Common myeloid progenitor, CD34-positive (primary cell): ENCODE results near the gene TMEM198.

Source experiments
- CTCF ChIA-PET: fragments of 350-600 bp; sonication (Branson Sonifier 250); formaldehyde crosslinking; loops from one replicate; lab custom pipeline; 2021; ENCODE audit warnings: antibody characterized with exemption; lab: Charles Lee
- POLR2A ChIA-PET: fragments of 350-600 bp; sonication (Branson Sonifier 250); formaldehyde crosslinking; loops from one replicate; lab custom pipeline; 2021; ENCODE audit warnings: antibody characterized with exemption; lab: Charles Lee
- DNase-seq, 3 donors: peaks; one replicate each; pipeline versions ENCODE4 v3.0.0 to v3.0.0-alpha.2; 2013
- H3K27ac ChIP-seq, 2 experiments: 1 replicate in 1 of 2; 2 replicates in 1 of 2; pipeline ENCODE4 v1.7.0; 2013; ENCODE audit warnings: inconsistent platforms in 2 of 2, low read length in 2 of 2, mild to moderate bottlenecking in 2 of 2, low read depth in 1 of 2, moderate library complexity in 1 of 2; ENCODE audit not compliant: severe bottlenecking in 2 of 2, insufficient read depth in 1 of 2, poor library complexity in 1 of 2
- H3K27me3 ChIP-seq, 5 experiments: replicated peaks in 2 of 5; 1 replicate in 3 of 5; 2 replicates in 2 of 5; pipeline versions ENCODE4 v1.6.1 to v1.7.0; 2013; ENCODE audit warnings: low read length in 4 of 5, mild to moderate bottlenecking in 2 of 5, moderate library complexity in 2 of 5, inconsistent platforms in 1 of 5; ENCODE audit not compliant: insufficient read depth in 5 of 5, control insufficient read depth in 4 of 5
- H3K36me3 ChIP-seq, 4 experiments: 1 replicate in 2 of 4; 2 replicates in 2 of 4; pipeline versions ENCODE4 v1.6.1 to v1.7.0; 2013; ENCODE audit warnings: low read length in 3 of 4, control low read depth in 1 of 4, mild to moderate bottlenecking in 1 of 4; ENCODE audit not compliant: control insufficient read depth in 4 of 4, insufficient read depth in 4 of 4
- H3K4me1 ChIP-seq, 4 experiments: 1 replicate in 3 of 4; 2 replicates in 1 of 4; pipeline versions ENCODE4 v1.6.1 to v1.7.1; 2013; ENCODE audit warnings: low read length in 3 of 4, mild to moderate bottlenecking in 3 of 4, control low read depth in 1 of 4, inconsistent platforms in 1 of 4, moderate library complexity in 1 of 4; ENCODE audit not compliant: control insufficient read depth in 4 of 4, insufficient read depth in 4 of 4; ENCODE audit errors: control extremely low read depth in 1 of 4
- H3K4me3 ChIP-seq, 7 experiments: 1 replicate in 4 of 7; 2 replicates in 3 of 7; pipeline versions ENCODE4 v1.5.1 to v1.7.0; 2013; ENCODE audit warnings: mild to moderate bottlenecking in 7 of 7, low read length in 6 of 7, moderate library complexity in 6 of 7, inconsistent platforms in 2 of 7, low read depth in 2 of 7, control low read depth in 1 of 7; ENCODE audit not compliant: insufficient read depth in 4 of 7, control insufficient read depth in 1 of 7; ENCODE audit errors: extremely low read depth in 1 of 7
- H3K9me3 ChIP-seq, 5 experiments: 1 replicate in 4 of 5; 2 replicates in 1 of 5; pipeline versions ENCODE4 v1.6.1 to v1.7.1; 2013; ENCODE audit warnings: low read length in 4 of 5, mild to moderate bottlenecking in 2 of 5, inconsistent platforms in 1 of 5, low read depth in 1 of 5, moderate library complexity in 1 of 5; ENCODE audit not compliant: control insufficient read depth in 4 of 5, insufficient read depth in 2 of 5; ENCODE audit errors: control extremely low read depth in 1 of 5
- WGBS: methylation state at CpG from one replicate; pipeline ENCODE4 v1.1.5; 2013; ENCODE audit not compliant: insufficient coverage; 5-methylcytosine and 5-hydroxymethylcytosine counted together

The TMEM198 gene

GRCh38 chr2:219571311-219572236 is 27.7 kb downstream of the TMEM198 start, which contains the start of gene OBSL1:
Gene OBSL1 (minus strand): TSS chr2:219571539. CDS start chr2:219571232, 307 bp downstream.
- H3K4me3 ChIP-seq = peak within 1 kb of the TSS; percentile 53 to 86 (median 69)
- no peaks in the 10 kb centered on the region for H3K27me3 ChIP-seq
- ChIA-PET CTCF (interaction anchor here (0.7 to 2.2 kb wide), 10 partner anchors 11 to 72 kb away, joined by 3 to 18 read pairs (median 6); partner anchors contain the start of genes CHPF and TMEM198), POLR2A (interaction anchor here (0.8 to 1.6 kb wide), 4 partner anchors 11 to 26 kb away, joined by 3 to 6 read pairs (median 3); partner anchors contain the start of gene STK11IP)
- DNase-seq = peak; percentile 52 to 63 (median 59)
- no peaks in the 10 kb centered on the region for H3K9me3 ChIP-seq
- H3K4me1 ChIP-seq = peaks cover 0 to 17% (median 15%) of the 10 kb centered on the region in 4 experiments
- peaks cover 0 to 22% (median 13%) of the 10 kb centered on the region in 4 experiments for H3K36me3 ChIP-seq
- H3K27ac ChIP-seq = peak within 1 kb of the TSS in 1 of 2 experiments; percentile 58
- 7% methylated on average over 34 of the region's 42 CpGs for WGBS

DNA sequence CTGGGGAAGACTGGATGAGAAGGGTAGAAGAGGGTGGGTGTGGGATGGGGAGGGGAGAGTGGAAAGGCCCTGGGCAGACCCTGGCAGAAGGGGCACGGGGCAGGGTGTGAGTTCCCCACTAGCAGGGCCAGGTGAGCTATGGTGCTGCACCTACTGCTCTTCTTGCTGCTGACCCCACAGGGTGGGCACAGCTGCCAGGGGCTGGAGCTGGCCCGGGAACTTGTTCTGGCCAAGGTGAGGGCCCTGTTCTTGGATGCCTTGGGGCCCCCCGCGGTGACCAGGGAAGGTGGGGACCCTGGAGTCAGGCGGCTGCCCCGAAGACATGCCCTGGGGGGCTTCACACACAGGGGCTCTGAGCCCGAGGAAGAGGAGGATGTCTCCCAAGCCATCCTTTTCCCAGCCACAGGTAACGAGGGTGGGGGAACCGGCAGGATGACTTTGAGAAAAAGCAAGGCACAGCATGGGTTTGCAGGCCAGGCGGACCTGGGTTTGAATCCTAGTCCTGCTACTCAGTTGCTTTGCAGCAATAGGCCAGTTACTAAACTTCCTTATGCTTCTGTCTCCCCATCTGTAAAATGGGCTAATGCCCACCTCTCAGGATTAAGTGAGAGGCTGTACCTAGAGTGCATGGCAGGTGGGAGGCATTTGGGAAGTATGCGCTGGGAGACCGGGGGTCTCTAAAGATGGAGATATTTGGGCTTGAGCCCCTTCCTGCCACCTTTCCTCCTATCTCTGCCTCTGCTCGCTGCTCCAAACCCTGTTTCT is 28.6 kb downstream of the TMEM198 start, which contains the start of gene INHA:
TSS of gene INHA (plus strand) at position 74 of the 765 bp plus-strand sequence. CDS start at position 139, 65 bp downstream.
- ChIA-PET CTCF (interaction anchor here (0.7 to 2.2 kb wide), 5 partner anchors 15 to 69 kb away, joined by 3 to 13 read pairs (median 3); partner anchors contain the start of genes CHPF and TMEM198), POLR2A (no interaction called here)
- 93% methylated on average over 12 of the region's 13 CpGs for whole genome bisulfite sequencing
- Histone ChIP-seq H3K27ac (peak within 1 kb of the TSS in 1 of 2 experiments; percentile 58), H3K4me1 (peaks cover 0 to 17% (median 15%) of the 10 kb centered on the region in 4 experiments), H3K27me3 (peaks cover 0 to 4% (median 0%) of the 10 kb centered on the region in 5 experiments), H3K36me3 (peaks cover 0 to 14% (median 8%) of the 10 kb centered on the region in 4 experiments), H3K9me3 (no peaks in the 10 kb centered on the region), H3K4me3 (peak within 1 kb of the TSS; percentile 13 to 86 (median 69))
- no peak for DNase-seq

DNA sequence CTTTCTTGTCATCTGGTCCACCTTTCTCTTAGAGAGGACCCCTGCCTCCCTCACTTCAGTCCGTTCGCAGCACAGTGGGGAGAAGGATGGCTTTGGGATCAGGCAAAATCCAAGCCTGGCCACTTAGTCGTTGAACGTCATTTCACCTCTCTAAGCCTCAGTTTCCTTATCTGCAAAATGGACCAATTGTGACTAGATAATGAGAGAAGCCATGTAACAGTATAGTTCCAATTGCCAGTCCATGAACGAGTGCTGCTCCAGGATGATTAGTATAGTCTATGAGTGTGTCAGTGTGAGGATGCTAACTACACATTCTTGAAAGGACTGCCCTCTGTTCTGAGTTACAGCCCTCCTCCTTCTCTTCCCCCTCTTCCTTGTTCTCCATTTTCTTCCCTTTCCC is 29.3 kb downstream of the TMEM198 start:
- peaks cover 0 to 7% (median 4%) of the 10 kb centered on the region in 4 experiments for H3K36me3 ChIP-seq
- ChIA-PET CTCF (interaction anchor here (1.0 kb wide), 1 partner anchor 15 kb away, joined by 3 read pairs; no protein-coding TSS in a partner anchor), POLR2A (no interaction called here)
- 98% methylated on average over 5 of the region's 5 CpGs for WGBS
- DNase-seq = no peak
- peaks cover 0 to 4% (median 0%) of the 10 kb centered on the region in 5 experiments for H3K27me3 ChIP-seq
- peaks cover 0 to 17% (median 15%) of the 10 kb centered on the region in 4 experiments for H3K4me1 ChIP-seq
- no peaks in the 10 kb centered on the region for H3K9me3 ChIP-seq
- H3K27ac ChIP-seq = no peak overlapping the region
- H3K4me3 ChIP-seq = no peak overlapping the region

DNA sequence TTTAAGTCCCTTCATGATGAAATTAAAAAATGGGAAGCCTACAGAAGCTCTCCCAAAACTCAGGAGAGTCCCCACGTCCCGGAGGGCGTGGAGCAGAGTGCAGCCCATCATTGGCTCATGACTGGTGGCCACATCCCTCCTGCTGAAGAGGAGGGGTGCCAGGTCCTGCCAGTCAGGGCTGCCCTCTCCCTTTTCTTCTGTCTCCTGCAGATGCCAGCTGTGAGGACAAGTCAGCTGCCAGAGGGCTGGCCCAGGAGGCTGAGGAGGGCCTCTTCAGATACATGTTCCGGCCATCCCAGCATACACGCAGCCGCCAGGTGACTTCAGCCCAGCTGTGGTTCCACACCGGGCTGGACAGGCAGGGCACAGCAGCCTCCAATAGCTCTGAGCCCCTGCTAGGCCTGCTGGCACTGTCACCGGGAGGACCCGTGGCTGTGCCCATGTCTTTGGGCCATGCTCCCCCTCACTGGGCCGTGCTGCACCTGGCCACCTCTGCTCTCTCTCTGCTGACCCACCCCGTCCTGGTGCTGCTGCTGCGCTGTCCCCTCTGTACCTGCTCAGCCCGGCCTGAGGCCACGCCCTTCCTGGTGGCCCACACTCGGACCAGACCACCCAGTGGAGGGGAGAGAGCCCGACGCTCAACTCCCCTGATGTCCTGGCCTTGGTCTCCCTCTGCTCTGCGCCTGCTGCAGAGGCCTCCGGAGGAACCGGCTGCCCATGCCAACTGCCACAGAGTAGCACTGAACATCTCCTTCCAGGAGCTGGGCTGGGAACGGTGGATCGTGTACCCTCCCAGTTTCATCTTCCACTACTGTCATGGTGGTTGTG is 30.9 kb downstream of the TMEM198 start:
- CTCF ChIA-PET = interaction anchor here (1.1 to 2.4 kb wide), 8 partner anchors 10 to 45 kb away, joined by 3 to 10 read pairs (median 4); partner anchors contain the start of gene STK11IP
- peaks cover 0 to 4% (median 0%) of the 10 kb centered on the region in 5 experiments for H3K27me3 ChIP-seq
- POLR2A ChIA-PET = no interaction called here

GRCh38 chr2:219575566-219576504 is 32.0 kb downstream of the TMEM198 start:
- H3K4me1 ChIP-seq = peaks cover 0 to 11% (median 7%) of the 10 kb centered on the region in 4 experiments
- H3K4me3 ChIP-seq = no peak overlapping the region
- no peak overlapping the region for H3K27ac ChIP-seq
- peaks cover 0 to 4% (median 0%) of the 10 kb centered on the region in 5 experiments for H3K27me3 ChIP-seq
- no peaks in the 10 kb centered on the region for H3K9me3 ChIP-seq
- no peak for DNase-seq
- POLR2A ChIA-PET = no interaction called here
- CTCF ChIA-PET = interaction anchor here (1.2 to 2.4 kb wide), 4 partner anchors 14 to 34 kb away, joined by 3 to 10 read pairs (median 7); partner anchors contain the start of gene STK11IP
- H3K36me3 ChIP-seq = no peaks in the 10 kb centered on the region
- 96% methylated on average over 5 of the region's 6 CpGs for WGBS

More for the DNA sequence above, 30.9 kb downstream of the TMEM198 start:
- no peaks in the 10 kb centered on the region for H3K9me3 ChIP-seq
- H3K4me3 ChIP-seq = no peak overlapping the region
- H3K36me3 ChIP-seq = peaks cover 0 to 3% (median under 1%) of the 10 kb centered on the region in 4 experiments
- H3K27ac ChIP-seq = no peak overlapping the region
- DNase-seq = no peak
- H3K4me1 ChIP-seq = peaks cover 0 to 19% (median 15%) of the 10 kb centered on the region in 4 experiments
- WGBS = 95% methylated on average over 21 of the region's 22 CpGs
